Ovary (tissue), 3 donors: ENCODE measurements around the gene SH3BP5L.

Source experiments
- POLR2A ChIP-seq: fragments of 450-650 bp; IDR thresholded peaks from one replicate; pipeline ENCODE4 v1.6.1; 2017; ENCODE audit warnings: antibody characterized with exemption, mild to moderate bottlenecking, moderate library complexity
- TF ChIP-seq, protein P1 (sequence below), 3 donors: fragments of 450-650 bp in 2 of 3; fragments of 200-600 bp in 1 of 3; IDR thresholded peaks; one replicate each; pipeline versions ENCODE4 v1.5.1 to v1.8.0; 2016 to 2022; ENCODE audit warnings: antibody characterized with exemption in 3 of 3, mild to moderate bottlenecking in 1 of 3
- donor health status: DM: no; HTN: no; CAD: no.

DNA sequence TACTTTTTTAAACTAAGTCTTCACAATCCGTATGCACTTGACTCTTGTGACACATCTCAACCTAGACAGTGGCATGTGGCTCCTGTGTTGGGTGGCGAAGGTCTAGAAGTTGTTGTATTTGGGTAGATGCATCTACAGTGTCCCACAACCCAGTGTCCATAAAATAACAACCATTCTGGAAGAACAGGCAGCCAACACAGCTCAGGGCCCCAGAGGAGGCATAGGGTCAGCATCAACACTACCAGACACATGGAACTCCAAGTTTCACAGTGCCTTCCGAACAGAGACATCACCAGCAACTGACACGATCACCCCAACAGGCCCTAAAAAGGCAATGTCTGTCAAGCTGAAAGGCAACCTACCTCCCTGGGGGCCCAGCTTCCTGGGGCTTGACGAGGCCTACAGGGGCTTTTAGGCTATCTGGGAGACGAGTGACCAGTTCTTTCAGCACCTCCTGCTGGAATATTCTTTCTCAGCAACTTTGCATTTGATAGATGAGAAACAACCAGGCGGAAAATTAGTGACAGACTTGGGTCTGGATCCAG, 5.6 kb downstream of the SH3BP5L start:
- TF ChIP-seq, protein P1, sequence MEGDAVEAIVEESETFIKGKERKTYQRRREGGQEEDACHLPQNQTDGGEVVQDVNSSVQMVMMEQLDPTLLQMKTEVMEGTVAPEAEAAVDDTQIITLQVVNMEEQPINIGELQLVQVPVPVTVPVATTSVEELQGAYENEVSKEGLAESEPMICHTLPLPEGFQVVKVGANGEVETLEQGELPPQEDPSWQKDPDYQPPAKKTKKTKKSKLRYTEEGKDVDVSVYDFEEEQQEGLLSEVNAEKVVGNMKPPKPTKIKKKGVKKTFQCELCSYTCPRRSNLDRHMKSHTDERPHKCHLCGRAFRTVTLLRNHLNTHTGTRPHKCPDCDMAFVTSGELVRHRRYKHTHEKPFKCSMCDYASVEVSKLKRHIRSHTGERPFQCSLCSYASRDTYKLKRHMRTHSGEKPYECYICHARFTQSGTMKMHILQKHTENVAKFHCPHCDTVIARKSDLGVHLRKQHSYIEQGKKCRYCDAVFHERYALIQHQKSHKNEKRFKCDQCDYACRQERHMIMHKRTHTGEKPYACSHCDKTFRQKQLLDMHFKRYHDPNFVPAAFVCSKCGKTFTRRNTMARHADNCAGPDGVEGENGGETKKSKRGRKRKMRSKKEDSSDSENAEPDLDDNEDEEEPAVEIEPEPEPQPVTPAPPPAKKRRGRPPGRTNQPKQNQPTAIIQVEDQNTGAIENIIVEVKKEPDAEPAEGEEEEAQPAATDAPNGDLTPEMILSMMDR (IDR thresholded peaks at IDR 0.05): no peak
- no peak for TF ChIP-seq POLR2A
